Activated naive CD4-positive, alpha-beta T cell treated with anti-CD3 and anti-CD28 coated beads, Interleukin-2, amount 50 U/mL, for 72 hours (primary cell): Measurements from ENCODE around the gene MUTYH. TPM values are rescaled to one million over a fixed set of nuclear protein-coding genes. Genes with fewer than 3 reads are reported as not detected.

Source experiments
- ATAC-seq, 2 donors: fragments of 150-1000 bp; cut with Tn5 transposase; 2 replicates each; pipeline ENCODE4 v1.10.0; 2021; ENCODE audit warnings: mild to moderate bottlenecking in 2 of 2, moderate library complexity in 2 of 2
- DNase-seq, 2 donors: peaks; one replicate each; pipeline ENCODE4 v3.0.0; 2021 to 2022; ENCODE audit warnings: low spot score in 2 of 2
- H3K27ac Mint-ChIP-seq, 2 donors: one replicate each; pipeline ENCODE4 v1.8.0; 2022; ENCODE audit warnings: mild to moderate bottlenecking in 2 of 2, mixed read lengths in 2 of 2
- H3K36me3 Mint-ChIP-seq, 2 donors: one replicate each; pipeline ENCODE4 v1.8.0; 2022; ENCODE audit warnings: mixed read lengths in 2 of 2
- H3K9me3 Mint-ChIP-seq, 2 donors: one replicate each; pipeline ENCODE4 v1.8.0; 2022; ENCODE audit warnings: mixed read lengths in 2 of 2
- total RNA-seq, 2 donors: library from RNA; stranded (reverse); gene quantifications; one replicate each; pipeline ENCODE4 v1.2.3, GENCODE V29; 2022

Gene MUTYH
- total RNA-seq, 2 donors from 2014 or later = 32.0 to 40.1 TPM

DNA sequence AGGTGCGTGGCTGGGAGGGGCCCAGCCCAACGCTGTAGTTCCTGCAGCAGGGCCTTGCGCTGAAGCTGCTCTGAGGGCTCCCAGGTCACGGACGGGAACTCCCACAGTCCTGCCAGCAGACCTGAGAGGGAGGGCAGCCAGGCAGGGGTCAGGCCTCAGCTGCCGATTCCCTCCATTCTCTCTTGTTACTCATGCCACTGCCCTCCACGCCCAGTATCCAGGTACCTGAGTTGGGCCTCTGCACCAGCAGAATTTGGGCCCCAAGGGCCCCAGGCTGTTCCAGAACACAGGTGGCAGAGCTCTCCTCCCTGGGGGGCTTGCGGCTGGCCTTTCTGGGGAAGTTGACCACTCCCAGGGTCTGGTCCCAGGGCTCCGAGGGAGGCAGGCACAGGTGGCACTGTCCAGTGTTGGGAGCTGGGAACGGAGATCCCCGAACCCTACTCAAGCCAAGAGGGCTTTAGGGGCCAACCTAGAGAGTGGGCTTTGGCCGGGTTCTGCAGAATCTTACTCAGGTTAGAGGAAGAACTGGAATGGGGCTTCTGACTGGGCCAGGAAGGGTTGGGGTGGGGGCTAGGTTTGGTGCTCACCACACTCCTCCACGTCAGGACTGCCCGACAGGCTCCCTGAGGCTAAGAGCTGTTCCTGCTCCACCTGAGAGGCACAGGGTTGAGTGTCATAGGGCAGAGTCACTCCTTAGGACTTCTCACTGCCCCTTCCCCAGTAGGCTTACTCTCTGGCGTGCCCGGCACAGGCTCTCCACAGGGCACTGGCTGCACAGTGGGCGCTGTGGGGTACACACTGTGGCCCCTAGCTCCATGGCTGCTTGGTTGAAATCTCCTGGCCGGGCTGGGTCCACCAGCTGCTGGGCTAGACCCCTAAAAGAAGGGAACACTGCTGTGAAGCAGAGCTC, 8.5 kb downstream of the MUTYH start:
- H3K36me3 Mint-ChIP-seq = peaks cover 7 to 13% of the 10 kb centered on the region in 2 donors
- ATAC-seq (no peak), DNase-seq (no peak)
- no peaks in the 10 kb centered on the region for H3K9me3 Mint-ChIP-seq
- H3K27ac Mint-ChIP-seq = no peak overlapping the region

DNA sequence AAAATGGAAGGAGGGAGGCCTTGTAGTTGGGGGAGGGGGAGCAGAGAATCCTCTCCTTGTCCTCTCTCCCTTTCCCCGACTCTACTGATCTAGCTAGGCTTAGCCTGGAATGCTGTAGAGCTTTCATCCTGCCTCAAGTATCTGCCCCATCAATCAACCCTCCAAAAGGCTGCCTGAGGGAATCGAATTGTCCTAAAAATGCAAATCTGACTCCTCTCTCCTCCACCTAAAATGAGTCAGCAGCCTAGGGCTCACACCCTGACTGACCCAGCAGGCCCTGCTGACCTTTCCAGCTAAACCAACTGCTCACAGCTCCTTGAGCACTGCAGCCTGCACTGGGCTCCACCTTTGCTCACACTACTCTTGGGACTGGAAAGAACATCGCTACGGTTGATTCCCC, 10.8 kb downstream of the MUTYH start:
- Mint-ChIP-seq H3K9me3 (no peaks in the 10 kb centered on the region), H3K27ac (peak overlapping the region; percentile 37 to 72), H3K36me3 (peaks cover 7 to 13% of the 10 kb centered on the region in 2 donors)
- peak in 1 of 2 donors; percentile 45 for ATAC-seq
- no peak for DNase-seq

DNA sequence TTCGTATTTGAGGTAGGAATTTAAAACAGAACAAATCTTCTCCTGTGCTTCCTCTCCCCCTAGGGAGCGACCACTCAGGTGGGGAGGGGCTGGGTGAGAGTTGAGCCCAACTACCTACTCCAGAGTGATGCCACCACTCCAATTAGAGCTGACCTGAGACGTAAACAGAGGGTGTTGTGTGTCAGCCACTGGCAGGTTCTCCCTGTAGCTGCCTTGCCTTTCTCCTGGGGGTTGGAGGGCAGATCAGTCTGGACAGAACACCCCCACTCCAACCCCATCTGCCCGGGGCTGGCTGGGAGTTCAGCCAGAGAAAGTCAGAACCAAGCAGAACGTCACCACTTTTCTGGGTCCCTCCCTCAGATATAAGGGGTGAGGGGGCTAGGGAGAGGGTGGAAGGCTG, 11.6 kb downstream of the MUTYH start:
- Mint-ChIP-seq H3K9me3 (no peaks in the 10 kb centered on the region), H3K36me3 (peaks cover 7 to 13% of the 10 kb centered on the region in 2 donors), H3K27ac (peak overlapping the region; percentile 80 to 86)
- ATAC-seq (no peak), DNase-seq (no peak)

DNA sequence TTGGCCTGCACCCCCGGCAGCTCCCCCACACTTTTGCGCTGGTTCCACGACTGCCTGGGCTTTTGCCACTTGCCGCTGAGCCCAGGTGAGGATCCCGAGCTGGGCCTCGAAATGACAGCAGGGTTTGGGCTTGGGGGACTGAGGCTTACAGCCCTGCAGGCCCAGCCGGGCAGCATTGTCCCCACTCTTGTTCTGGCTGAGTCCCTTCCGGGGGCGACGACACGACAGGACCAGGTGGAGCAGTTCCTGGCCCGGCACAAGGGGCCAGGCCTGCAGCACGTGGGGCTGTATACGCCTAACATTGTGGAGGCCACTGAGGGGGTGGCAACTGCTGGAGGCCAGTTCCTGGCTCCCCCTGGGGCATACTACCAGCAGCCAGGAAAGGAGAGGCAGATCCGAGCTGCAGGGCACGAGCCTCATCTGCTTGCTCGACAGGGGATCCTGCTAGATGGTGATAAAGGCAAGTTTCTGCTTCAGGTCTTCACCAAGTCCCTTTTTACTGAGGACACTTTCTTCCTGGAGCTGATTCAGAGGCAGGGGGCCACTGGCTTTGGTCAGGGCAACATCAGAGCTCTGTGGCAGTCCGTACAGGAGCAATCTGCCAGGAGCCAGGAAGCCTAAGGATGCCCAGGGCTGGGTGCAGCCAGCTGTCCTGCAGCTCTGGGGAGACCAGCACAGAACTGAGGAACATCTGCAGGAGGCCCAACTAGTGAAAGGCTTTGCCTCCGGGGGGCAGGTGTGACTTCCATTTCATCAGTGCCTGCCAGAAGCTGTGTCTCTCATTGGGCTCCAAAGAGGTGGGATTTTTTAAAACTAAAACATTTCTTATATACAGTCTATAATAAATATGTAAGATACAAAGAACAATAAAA, 12.4 kb downstream of the MUTYH start:
- Mint-ChIP-seq H3K27ac (peak overlapping the region; percentile 36 to 80), H3K9me3 (no peaks in the 10 kb centered on the region), H3K36me3 (peaks cover 7 to 13% of the 10 kb centered on the region in 2 donors)
- DNase-seq (no peak), ATAC-seq (no peak)

DNA sequence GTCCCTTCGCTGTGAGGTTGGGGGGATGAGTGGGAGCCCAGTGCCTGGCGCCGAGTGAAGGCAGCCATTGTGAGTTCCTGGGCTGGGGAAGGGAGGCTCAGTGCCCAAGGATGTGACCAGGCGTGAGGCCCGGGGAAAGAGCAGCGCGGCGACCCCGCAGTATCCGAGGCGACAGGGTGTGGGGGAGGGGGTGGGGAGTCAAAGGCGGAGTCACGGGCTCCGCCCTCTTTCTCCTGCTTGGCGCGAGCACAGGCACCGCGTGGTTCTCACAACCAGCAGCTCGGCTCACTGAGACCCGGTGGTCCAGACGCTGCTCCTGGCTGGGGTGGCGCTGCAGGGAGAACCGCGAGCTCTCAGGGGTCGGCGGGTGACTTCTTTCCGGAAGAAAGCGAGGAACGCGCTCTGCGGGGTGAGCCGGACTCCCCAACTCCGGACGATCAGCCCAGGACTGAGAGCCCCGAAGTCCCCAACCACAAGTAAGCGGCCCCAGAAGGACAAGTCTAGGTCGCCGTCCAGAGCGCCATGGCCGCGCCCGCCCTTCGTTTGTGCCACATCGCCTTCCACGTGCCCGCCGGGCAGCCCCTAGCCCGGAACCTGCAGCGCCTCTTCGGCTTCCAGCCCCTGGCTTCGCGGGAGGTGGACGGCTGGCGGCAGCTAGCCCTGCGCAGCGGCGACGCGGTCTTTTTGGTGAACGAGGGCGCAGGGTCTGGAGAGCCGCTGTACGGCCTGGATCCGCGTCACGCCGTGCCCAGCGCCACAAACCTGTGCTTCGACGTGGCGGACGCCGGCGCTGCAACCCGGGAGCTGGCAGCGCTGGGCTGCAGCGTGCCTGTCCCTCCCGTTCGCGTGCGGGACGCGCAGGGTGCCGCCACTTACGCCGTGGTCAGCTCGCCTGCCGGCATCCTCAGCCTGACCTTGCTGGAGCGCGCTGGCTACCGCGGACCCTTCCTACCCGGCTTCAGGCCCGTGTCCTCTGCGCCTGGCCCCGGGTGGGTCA, 13.3 kb downstream of the MUTYH start, which contains the start of gene HPDL:
Gene HPDL (plus strand): TSS at position 269 of the 997 bp plus-strand sequence. CDS start 254 bp downstream, at position 523.
- peaks cover 7 to 13% of the 10 kb centered on the region in 2 donors for H3K36me3 Mint-ChIP-seq
- H3K27ac Mint-ChIP-seq = peak within 1 kb of the TSS; percentile 77 to 80
- ATAC-seq = peak; percentile 84 to 91
- H3K9me3 Mint-ChIP-seq = no peaks in the 10 kb centered on the region
- peak in 1 of 2 donors; percentile 66 for DNase-seq

DNA sequence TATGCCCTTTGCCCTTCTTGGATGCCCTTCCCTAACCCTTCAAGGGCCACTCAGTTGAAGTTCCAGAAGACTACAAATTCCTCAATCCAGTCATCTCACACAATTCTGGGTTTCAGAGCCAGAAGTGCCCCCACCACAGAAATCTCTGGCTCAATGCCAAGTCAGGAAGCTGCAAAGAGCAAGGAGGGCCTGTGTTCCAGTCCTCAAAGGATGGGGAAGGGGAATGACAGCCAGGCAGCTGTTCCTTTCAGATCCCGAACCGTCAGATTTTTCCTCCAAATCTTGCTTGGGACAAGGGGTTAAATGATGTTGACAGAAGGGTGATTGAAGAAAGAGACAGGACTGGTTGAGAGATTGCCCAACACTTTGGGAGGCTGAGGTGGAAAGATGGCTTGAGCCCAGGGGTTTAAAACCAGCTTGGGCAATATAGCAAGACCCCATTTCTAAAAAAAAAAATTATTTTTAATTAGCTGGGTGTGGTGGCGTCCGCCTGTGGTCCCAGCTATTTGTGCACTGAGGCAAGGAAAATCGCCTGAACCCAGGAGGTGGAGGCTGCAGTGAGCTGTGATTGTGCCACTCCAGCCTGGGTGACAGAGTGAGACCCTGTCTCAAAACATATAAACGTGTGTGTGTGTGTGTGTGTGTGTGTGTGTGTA, 14.3 kb downstream of the MUTYH start:
- DNase-seq = no peak
- no peak for ATAC-seq
- no peaks in the 10 kb centered on the region for H3K9me3 Mint-ChIP-seq
- H3K27ac Mint-ChIP-seq = peak overlapping the region; percentile 77 to 80
- H3K36me3 Mint-ChIP-seq = peaks cover 7 to 13% of the 10 kb centered on the region in 2 donors

DNA sequence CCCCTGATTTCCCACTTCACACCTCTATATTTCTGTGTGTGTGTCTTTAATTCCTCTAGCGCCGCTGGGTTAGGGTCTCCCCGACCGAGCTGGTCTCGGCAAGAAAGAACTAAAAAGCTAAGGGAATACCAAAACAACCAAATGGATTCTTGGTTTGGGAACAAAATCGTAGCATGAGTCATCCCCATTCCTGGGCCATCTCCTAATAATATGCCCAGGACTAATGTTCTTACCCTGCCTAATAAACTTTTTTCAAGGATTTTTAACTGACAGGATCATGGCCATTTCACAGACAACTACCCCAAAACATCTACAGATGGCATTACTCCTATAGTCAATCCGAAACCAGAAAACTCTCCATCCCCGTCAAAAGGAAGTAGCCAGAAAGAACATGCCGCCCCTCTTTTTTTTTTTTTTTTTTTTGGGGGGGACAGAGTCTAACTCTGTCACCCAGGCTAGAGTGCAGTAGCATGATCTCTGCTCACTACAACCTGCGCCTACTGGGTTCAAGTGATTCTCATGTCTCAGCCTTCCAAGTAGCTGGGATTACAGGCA, 17.7 kb downstream of the MUTYH start:
- H3K9me3 Mint-ChIP-seq = no peaks in the 10 kb centered on the region
- ATAC-seq = no peak

DNA sequence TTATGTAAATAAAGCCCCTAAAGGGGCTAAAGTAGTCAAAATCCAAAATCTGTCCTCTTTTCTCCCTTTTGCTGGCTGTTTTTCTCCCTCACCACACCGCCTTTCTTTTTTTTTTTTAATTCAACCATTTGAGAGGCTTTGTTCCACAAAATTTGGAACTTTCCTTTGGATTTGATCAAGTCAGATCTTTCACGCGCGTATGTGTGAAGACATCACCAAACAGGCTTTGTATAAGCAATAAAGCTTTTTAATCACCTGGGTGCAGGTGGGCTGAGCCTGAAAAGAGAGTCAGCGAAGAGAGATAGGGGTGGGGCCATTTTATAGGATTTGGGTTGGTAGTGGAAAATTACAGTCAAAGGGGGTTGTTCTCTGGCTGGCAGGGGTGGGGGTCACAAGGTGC, 18.8 kb downstream of the MUTYH start:
- Mint-ChIP-seq H3K9me3 (no peaks in the 10 kb centered on the region), H3K27ac (no peak overlapping the region), H3K36me3 (no peaks in the 10 kb centered on the region)
- ATAC-seq (no peak), DNase-seq (no peak)

More for the DNA sequence above, 17.7 kb downstream of the MUTYH start:
- peaks cover under 1% of the 10 kb centered on the region in 2 donors for H3K36me3 Mint-ChIP-seq
- DNase-seq = no peak
- no peak overlapping the region for H3K27ac Mint-ChIP-seq

DNA sequence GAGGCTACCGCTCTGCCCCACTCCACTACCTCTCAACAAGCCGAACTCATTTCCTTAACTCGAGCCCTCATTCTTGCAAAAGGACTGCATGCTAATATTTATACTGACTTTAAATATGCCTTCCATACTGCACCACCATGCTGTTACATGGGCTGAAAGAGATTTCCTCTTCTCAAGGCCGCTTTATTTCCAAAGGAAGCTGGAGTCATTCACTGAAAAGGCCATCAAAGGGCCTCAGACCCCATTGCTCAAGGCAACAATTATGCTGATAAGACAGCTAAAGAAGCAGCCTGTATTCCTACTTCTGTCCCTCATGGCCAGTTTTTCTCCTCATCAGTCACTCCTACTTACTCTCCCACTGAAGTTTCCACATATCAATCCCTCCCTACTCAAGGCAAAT, 20.5 kb downstream of the MUTYH start:
- Mint-ChIP-seq H3K9me3 (no peaks in the 10 kb centered on the region), H3K27ac (no peak overlapping the region), H3K36me3 (no peaks in the 10 kb centered on the region)
- no peak for ATAC-seq
- no peak for DNase-seq

DNA sequence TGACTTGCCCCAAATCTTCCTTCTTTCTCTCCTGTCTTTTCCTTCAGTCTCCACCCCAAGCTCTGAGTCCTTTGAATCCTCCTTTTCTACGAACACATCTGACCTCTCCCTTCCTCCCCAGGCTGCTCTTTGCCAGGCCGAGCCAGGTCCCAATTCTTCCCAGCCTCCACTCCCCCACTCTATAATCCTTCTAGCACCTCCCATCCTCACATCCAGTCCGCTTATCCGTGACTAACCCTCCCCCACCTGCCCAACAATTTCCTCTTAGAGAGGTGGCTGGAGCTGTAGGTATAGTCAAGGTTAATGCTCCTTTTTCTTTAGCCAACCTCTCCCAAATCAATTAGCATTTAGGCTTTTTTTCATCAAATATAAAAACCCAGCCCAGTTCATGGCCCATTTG, 23.1 kb downstream of the MUTYH start:
- no peaks in the 10 kb centered on the region for H3K9me3 Mint-ChIP-seq
- no peak for ATAC-seq
- no peak overlapping the region for H3K27ac Mint-ChIP-seq
- H3K36me3 Mint-ChIP-seq = no peaks in the 10 kb centered on the region
- no peak for DNase-seq

DNA sequence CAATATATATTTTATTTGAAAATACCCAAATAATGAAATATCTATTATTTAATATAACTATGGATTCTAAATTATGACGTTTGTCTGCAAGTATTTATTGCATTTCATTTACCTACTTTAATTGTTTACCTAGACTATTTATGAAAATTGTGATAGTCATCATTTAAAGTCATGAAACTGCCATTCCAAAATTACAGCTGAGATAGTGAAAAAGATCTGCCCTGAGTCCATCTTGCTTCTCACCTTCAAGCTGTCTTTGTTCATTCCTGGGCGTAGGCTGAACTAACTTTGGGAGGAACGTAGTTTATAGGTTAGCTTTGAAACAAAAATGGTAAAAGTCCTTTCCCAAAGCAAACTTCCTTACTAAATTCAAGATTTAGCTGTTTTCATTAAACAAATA, 26.0 kb downstream of the MUTYH start:
- Mint-ChIP-seq H3K27ac (no peak overlapping the region), H3K36me3 (no peaks in the 10 kb centered on the region), H3K9me3 (no peaks in the 10 kb centered on the region)
- ATAC-seq = no peak
- no peak for DNase-seq

DNA sequence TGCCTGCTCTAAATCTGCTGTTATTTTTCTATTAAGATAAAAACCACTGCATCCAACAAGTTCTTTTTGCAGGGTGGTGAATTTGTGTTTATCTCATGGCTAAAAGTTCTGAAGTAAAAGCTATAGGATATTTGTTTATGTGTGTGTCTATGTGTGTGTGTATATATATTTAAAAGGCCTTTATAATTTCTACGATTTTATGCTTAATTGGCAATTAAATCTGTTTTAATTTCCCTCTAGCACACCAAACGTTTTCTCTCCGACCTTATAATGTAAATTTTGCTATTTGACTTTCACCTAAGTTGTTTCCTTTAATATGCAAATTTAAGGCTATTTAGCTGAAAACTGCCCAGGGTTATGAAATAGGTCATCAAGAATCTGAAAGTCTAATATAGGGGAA, 33.3 kb downstream of the MUTYH start:
- H3K9me3 Mint-ChIP-seq = no peaks in the 10 kb centered on the region
- peak overlapping the region in 1 of 2 donors; percentile 93 for H3K27ac Mint-ChIP-seq

DNA sequence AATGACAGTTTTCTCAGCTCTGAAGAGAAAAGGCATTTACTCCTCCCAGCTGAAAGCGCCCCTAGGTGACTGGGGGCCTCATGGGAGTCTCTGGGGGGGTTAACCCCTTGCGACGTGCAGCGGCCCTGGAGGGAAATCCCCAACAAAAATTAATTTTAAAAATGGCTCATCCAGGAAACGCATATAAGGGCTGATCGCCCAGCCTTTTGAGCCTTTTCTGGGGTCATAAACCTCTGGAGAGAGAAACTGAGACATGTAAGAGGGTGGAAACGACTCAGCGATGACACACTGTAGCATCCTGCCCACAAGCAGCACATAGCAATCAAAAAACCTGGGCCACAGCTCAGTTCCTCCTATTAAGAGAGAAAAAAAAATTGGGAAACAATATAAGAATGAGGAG, 33.9 kb downstream of the MUTYH start:
- DNase-seq (peak; percentile 43 to 64), ATAC-seq (peak; percentile 41)
- no peaks in the 10 kb centered on the region for H3K9me3 Mint-ChIP-seq
- H3K27ac Mint-ChIP-seq = peak overlapping the region; percentile 51 to 93
- no peaks in the 10 kb centered on the region for H3K36me3 Mint-ChIP-seq

More for the DNA sequence above, 33.3 kb downstream of the MUTYH start:
- no peak for DNase-seq
- H3K36me3 Mint-ChIP-seq = no peaks in the 10 kb centered on the region
- ATAC-seq = no peak

DNA sequence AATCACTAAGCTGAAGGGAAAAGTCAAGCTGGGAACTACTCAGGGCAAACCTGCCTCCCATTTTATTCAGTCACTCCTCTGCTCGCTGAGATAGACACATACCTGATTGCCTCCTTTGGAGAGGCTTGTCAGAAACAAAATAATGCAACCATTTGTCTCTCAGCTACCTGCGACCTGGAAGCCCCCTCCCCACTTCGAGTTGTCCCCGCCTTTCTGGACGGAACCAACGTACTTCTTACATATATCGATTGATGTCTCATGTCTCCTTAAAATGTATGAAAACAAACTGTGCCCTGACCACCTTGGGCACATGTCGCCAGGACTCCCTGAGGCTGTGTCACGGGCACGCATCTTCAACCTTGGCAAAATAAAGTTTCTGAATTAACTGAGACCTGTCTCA, 35.0 kb downstream of the MUTYH start:
- no peak for DNase-seq
- Mint-ChIP-seq H3K9me3 (no peaks in the 10 kb centered on the region), H3K27ac (peak overlapping the region in 1 of 2 donors; percentile 93), H3K36me3 (no peaks in the 10 kb centered on the region)
- ATAC-seq = no peak

DNA sequence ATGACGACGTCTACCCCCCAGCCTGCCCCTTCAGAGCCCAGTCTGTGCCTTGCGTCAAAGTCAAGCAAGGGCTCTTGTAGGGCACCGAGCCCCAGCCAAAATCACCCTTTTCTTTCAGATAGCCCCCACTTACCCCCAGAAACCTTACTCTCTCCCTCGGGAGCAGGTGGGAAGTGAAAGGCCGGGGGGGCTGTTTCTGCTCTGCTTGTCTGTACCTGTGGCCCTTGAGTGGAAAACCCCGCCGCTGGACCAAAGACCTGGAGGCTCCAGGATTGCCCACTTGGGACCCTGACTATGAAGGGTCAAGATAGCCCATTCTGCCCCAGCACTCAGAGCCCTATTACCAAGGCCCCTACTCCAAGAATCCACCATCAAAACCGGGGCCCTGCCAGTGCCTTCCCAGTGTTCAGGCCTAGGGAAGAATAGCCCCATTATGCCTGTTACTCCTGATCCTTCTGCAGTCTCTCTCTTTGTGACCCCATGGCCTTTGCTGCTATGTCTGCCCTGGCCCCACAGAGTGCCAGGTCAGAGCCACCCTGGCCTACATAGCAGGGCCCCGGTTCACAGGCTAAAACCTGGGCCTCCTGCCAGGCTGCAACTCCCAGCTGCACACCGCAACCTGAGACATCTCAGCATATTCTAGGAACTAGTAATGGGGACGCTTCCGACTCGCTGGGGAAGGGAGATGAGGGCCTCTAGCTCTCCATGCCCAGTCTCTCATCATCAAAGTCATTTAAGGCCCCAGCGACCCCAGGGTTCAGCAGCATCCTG, 35.7 kb downstream of the MUTYH start:
- Mint-ChIP-seq H3K36me3 (no peaks in the 10 kb centered on the region), H3K27ac (peak overlapping the region; percentile 93 to 95), H3K9me3 (no peaks in the 10 kb centered on the region)
- ATAC-seq = peak in 1 of 2 donors; percentile 0
- DNase-seq = peak in 1 of 2 donors; percentile 15
